T-cell (primary cell): ENCODE measurements around the gene NDUFV1. TPM values are rescaled to one million over a fixed set of nuclear protein-coding genes. Genes with fewer than 3 reads are reported as not detected.
"Not testable (repeated sequence)": the region's sequence is repeated elsewhere in the genome, so short reads cannot be mapped to it uniquely, and the experiment has no call there.

Source experiments
- ATAC-seq, 4 experiments: fragments of 200-7000 bp in 3 of 4; fragments of 150-1000 bp in 1 of 4; cut with Tn5 transposase; replicated peaks in 1 of 4; 1 replicate in 3 of 4; 2 replicates in 1 of 4; pipeline ENCODE4 v1.10.0; 2021; ENCODE audit warnings: moderate library complexity in 3 of 4, mild to moderate bottlenecking in 2 of 4, moderate number of reproducible peaks in 1 of 4
- CTCF ChIA-PET, 2 donors: fragments of 300-600 bp; sonication (Branson Sonifier 250); formaldehyde crosslinking; loops; one replicate each; lab custom pipeline; 2022; ENCODE audit warnings: antibody characterized with exemption in 2 of 2; lab: Charles Lee
- POLR2A ChIA-PET, 2 donors: fragments of 300-600 bp; sonication (Branson Sonifier 250); formaldehyde crosslinking; loops; one replicate each; lab custom pipeline; 2022; ENCODE audit warnings: antibody characterized with exemption in 2 of 2; lab: Charles Lee
- DNase-seq, 35 experiments: peaks; one replicate each; pipeline versions ENCODE4 v3.0.0 to v3.0.0-alpha.2; 2013 to 2023
- H3K27ac ChIP-seq: one replicate; pipeline ENCODE4 v1.5.1; 2013; ENCODE audit warnings: low read length
- H3K27me3 ChIP-seq, 2 experiments: replicated peaks in 1 of 2; 1 replicate in 1 of 2; 2 replicates in 1 of 2; pipeline versions ENCODE4 v1.6.1 to v1.7.0; 2013; ENCODE audit warnings: low read length in 1 of 2, mixed read lengths in 1 of 2; ENCODE audit not compliant: control insufficient read depth in 2 of 2, insufficient read depth in 2 of 2; ENCODE audit errors: extremely low read depth in 1 of 2
- H3K36me3 ChIP-seq, 2 donors: 1 replicate in 1 of 2; 2 replicates in 1 of 2; pipeline versions ENCODE4 v1.6.1 to v1.7.0; 2013; ENCODE audit warnings: low read length in 1 of 2; ENCODE audit not compliant: control insufficient read depth in 2 of 2, insufficient read depth in 1 of 2; ENCODE audit errors: extremely low read depth in 1 of 2
- H3K4me1 ChIP-seq, 2 experiments: 1 replicate in 1 of 2; 2 replicates in 1 of 2; pipeline versions ENCODE4 v1.6.1 to v1.7.0; 2013; ENCODE audit warnings: low read length in 2 of 2, mixed read lengths in 1 of 2; ENCODE audit not compliant: insufficient read depth in 2 of 2, control insufficient read depth in 1 of 2; ENCODE audit errors: extremely low read depth in 1 of 2
- H3K4me3 ChIP-seq, 2 donors: 1 replicate in 1 of 2; 2 replicates in 1 of 2; pipeline versions ENCODE4 v1.5.1 to v1.7.0; 2013; ENCODE audit warnings: mild to moderate bottlenecking in 2 of 2, low read length in 1 of 2, moderate library complexity in 1 of 2; ENCODE audit not compliant: control insufficient read depth in 1 of 2; ENCODE audit errors: extremely low read depth in 1 of 2
- H3K9me3 ChIP-seq: 2 replicates; pipeline ENCODE4 v1.7.0; 2013
- H3K27ac Mint-ChIP-seq, 2 donors: one replicate each; pipeline ENCODE4 v1.8.0; 2020 to 2021; ENCODE audit warnings: mild to moderate bottlenecking in 2 of 2, mixed read lengths in 2 of 2
- H3K27me3 Mint-ChIP-seq, 2 donors: one replicate each; pipeline ENCODE4 v1.8.0; 2021 to 2022; ENCODE audit warnings: mixed read lengths in 2 of 2
- H3K36me3 Mint-ChIP-seq: one replicate; pipeline ENCODE4 v1.8.0; 2021; ENCODE audit warnings: mixed read lengths
- H3K4me1 Mint-ChIP-seq, 3 donors: one replicate each; pipeline ENCODE4 v1.8.0; 2020 to 2022; ENCODE audit warnings: mixed read lengths in 3 of 3, mild to moderate bottlenecking in 1 of 3
- H3K4me3 Mint-ChIP-seq, 3 donors: one replicate each; pipeline ENCODE4 v1.8.0; 2020 to 2022; ENCODE audit warnings: mild to moderate bottlenecking in 3 of 3, mixed read lengths in 3 of 3, moderate library complexity in 3 of 3
- H3K9me3 Mint-ChIP-seq, 3 donors: one replicate each; pipeline ENCODE4 v1.8.0; 2020 to 2022; ENCODE audit warnings: mixed read lengths in 3 of 3
- WGBS: methylation state at CpG from one replicate; pipeline ENCODE4 v1.1.5; 2013; ENCODE audit warnings: missing lambda C conversion rate; ENCODE audit not compliant: insufficient coverage; 5-methylcytosine and 5-hydroxymethylcytosine counted together
- total RNA-seq, 35 experiments: library from RNA in 6 of 35; stranded (reverse) in 6 of 35; fragments of 120-200 nt in 1 of 35; gene quantifications; one replicate each; pipeline versions ENCODE4 v1.2.1 to v1.2.4 and lab custom pipeline; 2013 to 2026

NDUFV1 gene
- total RNA-seq, 5 donors from 2014 or later (not counting 1 experiment from before 2014, with no cell fraction given), result 199 to 250 (median 238) TPM

GRCh38 chr11:67592880-67593564 lies 13.7 kb upstream of the NDUFV1 start:
- Mint-ChIP-seq H3K36me3 (no peaks in the 10 kb centered on the region), H3K27me3 (peaks cover 0 to 3% of the 10 kb centered on the region in 2 donors), H3K4me1 (peaks cover 0 to 1% (median 0%) of the 10 kb centered on the region in 3 donors), H3K4me3 (no peak overlapping the region), H3K27ac (no peak overlapping the region), H3K9me3 (peaks cover 0 to 3% (median 0%) of the 10 kb centered on the region in 3 donors)
- no peak overlapping the region for H3K27ac ChIP-seq
- POLR2A ChIA-PET, result interaction anchor here in 1 of 2 donors (0.7 kb wide), 1 partner anchor 1230 kb away, joined by 4 read pairs; no protein-coding TSS in a partner anchor
- 91% methylated on average over 12 of the region's 12 CpGs for WGBS
- H3K9me3 ChIP-seq, result no peaks in the 10 kb centered on the region
- no peaks in the 10 kb centered on the region for H3K4me1 ChIP-seq
- DNase-seq (no peak), ATAC-seq (no peak)
- H3K36me3 ChIP-seq, result no peaks in the 10 kb centered on the region
- CTCF ChIA-PET, result no interaction called here
- H3K27me3 ChIP-seq, result no peaks in the 10 kb centered on the region
- H3K4me3 ChIP-seq, result no peak overlapping the region

- Histone ChIP-seq H3K27me3 (no peaks in the 10 kb centered on the region), H3K36me3 (no peaks in the 10 kb centered on the region), H3K27ac (no peak overlapping the region), H3K4me1 (no peaks in the 10 kb centered on the region), H3K9me3 (no peaks in the 10 kb centered on the region), H3K4me3 (no peak overlapping the region)
- H3K4me3 Mint-ChIP-seq, result no peak overlapping the region
- H3K4me1 Mint-ChIP-seq, result no peaks in the 10 kb centered on the region
- WGBS, result 83% methylated on average over 1 of the region's 3 CpGs
- ATAC-seq (no peak), DNase-seq (no peak)
- no peak overlapping the region for H3K27ac Mint-ChIP-seq
- no peaks in the 10 kb centered on the region for H3K36me3 Mint-ChIP-seq
- CTCF ChIA-PET, result no interaction called here
- POLR2A ChIA-PET, result no interaction called here
- H3K27me3 Mint-ChIP-seq, result peaks cover 0 to 3% of the 10 kb centered on the region in 2 donors
- peaks cover 0 to 3% (median 0%) of the 10 kb centered on the region in 3 donors for H3K9me3 Mint-ChIP-seq
Observed at GRCh38 chr11:67593565-67593905, 13.2 kb upstream of the NDUFV1 start.

GRCh38 chr11:67594480-67594879 lies 12.3 kb upstream of the NDUFV1 start:
- Histone ChIP-seq H3K36me3 (no peaks in the 10 kb centered on the region), H3K27ac (no peak overlapping the region), H3K27me3 (peaks cover 0 to 3% of the 10 kb centered on the region in 2 experiments), H3K4me1 (no peaks in the 10 kb centered on the region), H3K9me3 (no peaks in the 10 kb centered on the region), H3K4me3 (no peak overlapping the region)
- WGBS, result no CpG with 5 or more reads among the region's 3 CpGs
- Mint-ChIP-seq H3K9me3 (peaks cover 0 to 3% (median 0%) of the 10 kb centered on the region in 3 donors), H3K27ac (no peak overlapping the region), H3K4me3 (no peak overlapping the region), H3K4me1 (no peaks in the 10 kb centered on the region), H3K27me3 (peaks cover 0 to 3% of the 10 kb centered on the region in 2 donors), H3K36me3 (no peaks in the 10 kb centered on the region)
- ATAC-seq, result no peak
- ChIA-PET POLR2A (no interaction called here), CTCF (interaction anchor here in 1 of 2 donors (0.9 kb wide), 1 partner anchor 25 kb away, joined by 3 read pairs; no protein-coding TSS in a partner anchor)
- no peak for DNase-seq

- no peaks in the 10 kb centered on the region for H3K36me3 ChIP-seq
- no peak overlapping the region for H3K27ac ChIP-seq
- ChIA-PET POLR2A (no interaction called here), CTCF (no interaction called here)
- Mint-ChIP-seq H3K27me3 (peaks cover 12 to 15% of the 10 kb centered on the region in 2 donors), H3K36me3 (no peaks in the 10 kb centered on the region), H3K27ac (no peak overlapping the region), H3K4me1 (peaks cover 0 to 5% (median 0%) of the 10 kb centered on the region in 3 donors), H3K9me3 (peaks cover 0 to 3% (median 0%) of the 10 kb centered on the region in 3 donors), H3K4me3 (no peak overlapping the region)
- ATAC-seq (no peak), DNase-seq (no peak)
- WGBS, result no CpG with 5 or more reads among the region's 1 CpG
- no peak overlapping the region for H3K4me3 ChIP-seq
- H3K27me3 ChIP-seq, result peaks cover 0 to 16% of the 10 kb centered on the region in 2 experiments
- H3K4me1 ChIP-seq, result no peaks in the 10 kb centered on the region
- H3K9me3 ChIP-seq, result no peaks in the 10 kb centered on the region
Observed at GRCh38 chr11:67596753-67597300, 9.9 kb upstream of the NDUFV1 start.

GRCh38 chr11:67597458-67597857 lies 9.3 kb upstream of the NDUFV1 start:
- CTCF ChIA-PET, result not testable (repeated sequence)
- peaks cover 0 to 16% of the 10 kb centered on the region in 2 experiments for H3K27me3 ChIP-seq

GRCh38 chr11:67597963-67598362 lies 8.8 kb upstream of the NDUFV1 start:
- H3K27me3 ChIP-seq, result peaks cover 0 to 16% of the 10 kb centered on the region in 2 experiments
- CTCF ChIA-PET, POLR2A ChIA-PET, H3K4me3 Mint-ChIP-seq, ATAC-seq, H3K4me1 Mint-ChIP-seq, DNase-seq, H3K9me3 ChIP-seq, H3K27ac Mint-ChIP-seq, H3K9me3 Mint-ChIP-seq, H3K4me3 ChIP-seq, H3K4me1 ChIP-seq, H3K27ac ChIP-seq, H3K36me3 ChIP-seq, H3K36me3 Mint-ChIP-seq: not testable (repeated sequence)
- 87% methylated on average over 9 of the region's 26 CpGs for WGBS
- peaks cover 15 to 21% of the 10 kb centered on the region in 2 donors for H3K27me3 Mint-ChIP-seq

More at GRCh38 chr11:67597458-67597857, 9.3 kb upstream of the NDUFV1 start:
- H3K36me3 ChIP-seq, H3K4me3 ChIP-seq, POLR2A ChIA-PET, H3K9me3 Mint-ChIP-seq, H3K4me1 ChIP-seq, H3K27ac ChIP-seq, H3K27ac Mint-ChIP-seq, H3K4me1 Mint-ChIP-seq, H3K4me3 Mint-ChIP-seq, ATAC-seq, H3K9me3 ChIP-seq, H3K36me3 Mint-ChIP-seq, DNase-seq: not testable (repeated sequence)
- peaks cover 12 to 17% of the 10 kb centered on the region in 2 donors for H3K27me3 Mint-ChIP-seq
- no CpG with 5 or more reads among the region's 3 CpGs for WGBS
